ENCODE measurements around the gene EPS15. TPM values are rescaled to one million over a fixed set of nuclear protein-coding genes. Genes with fewer than 3 reads are reported as not detected.

The EPS15 gene
- polyA plus RNA-seq, 1 of the 3 experiments (the other 2 are of a cell fraction) = 17.0 TPM

DNA sequence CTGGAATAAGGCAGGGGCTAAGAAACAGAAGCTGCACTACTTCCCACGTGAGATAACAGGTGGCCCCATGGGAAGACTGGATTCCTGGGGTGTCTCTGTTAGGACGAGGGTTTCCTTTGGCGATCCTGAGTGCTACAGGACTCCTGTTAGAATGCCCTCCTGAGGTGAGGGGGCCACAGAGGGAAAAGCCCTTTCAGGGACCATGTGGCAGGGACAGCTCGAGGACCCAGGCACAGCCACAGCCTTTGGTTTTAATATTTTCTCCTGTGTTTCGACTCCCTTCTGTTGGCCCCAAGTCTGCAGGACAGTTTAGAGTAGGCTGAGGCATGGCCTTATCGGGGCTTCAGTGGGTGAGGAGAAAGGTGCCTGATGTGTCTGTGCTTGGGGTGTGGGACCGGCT lies 201.3 kb downstream of the EPS15 start:
- ChIA-PET POLR2A (interaction anchor here (0.6 kb wide), 1 partner anchor 13 kb away, joined by 3 read pairs; no protein-coding TSS in a partner anchor), CTCF (interaction anchor here (0.7 kb wide), 1 partner anchor 21 kb away, joined by 3 read pairs; no protein-coding TSS in a partner anchor)
- H3F3A ChIP-seq (replicated peaks; ENCODE audit: insufficient read depth) = peaks cover 6% of the 10 kb centered on the region
- H3K36me3 ChIP-seq (replicated peaks in 1 of 2; ENCODE audit: control insufficient read depth in 1 of 2, insufficient read depth in 2 of 2, low read length in 1 of 2) = no peaks in the 10 kb centered on the region
- H3K9ac ChIP-seq = no peak overlapping the region
- H3K79me2 ChIP-seq (ENCODE audit: insufficient read depth) = no peaks in the 10 kb centered on the region
- no peak overlapping the region for H3K27ac ChIP-seq (ENCODE audit: low read depth in 2 of 2, low read length in 1 of 2)
- 87% methylated on average over 6 of the region's 7 CpGs for WGBS (ENCODE audit: low lambda C conversion rate)
- H3K4me1 ChIP-seq (ENCODE audit: control insufficient read depth in 1 of 2, insufficient read depth in 2 of 2, low read depth in 1 of 2, low read length in 1 of 2) = peaks cover 0 to 10% of the 10 kb centered on the region in 2 experiments; a peak in 3 of 4 replicates
- H3K9me3 ChIP-seq = no peaks in the 10 kb centered on the region
- H3K27me3 ChIP-seq (ENCODE audit: insufficient read depth) = no peaks in the 10 kb centered on the region
- no peak for TF ChIP-seq YY1 (IDR thresholded peaks at IDR 0.05; ENCODE audit: low read depth)
- no peak for TF ChIP-seq TCF12 (IDR thresholded peaks at IDR 0.05)
- no peak for TF ChIP-seq ZBTB33 (IDR thresholded peaks at IDR 0.05; ENCODE audit: borderline replicate concordance, low read depth)
- TF ChIP-seq NRF1 (IDR thresholded peaks at IDR 0.05; ENCODE audit: low read depth, low read length) = no peak
- TF ChIP-seq POLR2AphosphoS5 (IDR thresholded peaks at IDR 0.05; ENCODE audit: low read depth, low read length) = no peak
- TF ChIP-seq, protein P1, sequence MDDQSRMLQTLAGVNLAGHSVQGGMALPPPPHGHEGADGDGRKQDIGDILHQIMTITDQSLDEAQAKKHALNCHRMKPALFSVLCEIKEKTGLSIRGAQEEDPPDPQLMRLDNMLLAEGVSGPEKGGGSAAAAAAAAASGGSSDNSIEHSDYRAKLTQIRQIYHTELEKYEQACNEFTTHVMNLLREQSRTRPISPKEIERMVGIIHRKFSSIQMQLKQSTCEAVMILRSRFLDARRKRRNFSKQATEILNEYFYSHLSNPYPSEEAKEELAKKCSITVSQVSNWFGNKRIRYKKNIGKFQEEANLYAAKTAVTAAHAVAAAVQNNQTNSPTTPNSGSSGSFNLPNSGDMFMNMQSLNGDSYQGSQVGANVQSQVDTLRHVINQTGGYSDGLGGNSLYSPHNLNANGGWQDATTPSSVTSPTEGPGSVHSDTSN (IDR thresholded peaks at IDR 0.05) = no peak
- TF ChIP-seq TAF1 (IDR thresholded peaks at IDR 0.05; ENCODE audit: borderline replicate concordance, low read depth, low read length) = no peak
- TF ChIP-seq, protein P2, sequence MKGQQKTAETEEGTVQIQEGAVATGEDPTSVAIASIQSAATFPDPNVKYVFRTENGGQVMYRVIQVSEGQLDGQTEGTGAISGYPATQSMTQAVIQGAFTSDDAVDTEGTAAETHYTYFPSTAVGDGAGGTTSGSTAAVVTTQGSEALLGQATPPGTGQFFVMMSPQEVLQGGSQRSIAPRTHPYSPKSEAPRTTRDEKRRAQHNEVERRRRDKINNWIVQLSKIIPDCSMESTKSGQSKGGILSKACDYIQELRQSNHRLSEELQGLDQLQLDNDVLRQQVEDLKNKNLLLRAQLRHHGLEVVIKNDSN (IDR thresholded peaks at IDR 0.05; ENCODE audit: borderline replicate concordance, low read depth) = no peak
- TF ChIP-seq RFX5 (IDR thresholded peaks at IDR 0.05; ENCODE audit: low read length) = no peak
- no peak for TF ChIP-seq JUND (IDR thresholded peaks at IDR 0.05)
- no peak for TF ChIP-seq RXRA (IDR thresholded peaks at IDR 0.05; ENCODE audit: borderline replicate concordance, low read depth)
- TF ChIP-seq IRF3 (IDR thresholded peaks at IDR 0.05; ENCODE audit: low read depth, low read length) = no peak
- TF ChIP-seq EZH2phosphoT487 (IDR thresholded peaks at IDR 0.05; ENCODE audit: borderline replicate concordance, low read depth) = no peak
- no peak for TF ChIP-seq SIN3A (IDR thresholded peaks at IDR 0.05; ENCODE audit: borderline replicate concordance, low read depth, low read length)
- no peaks in the 10 kb centered on the region for H4K20me1 ChIP-seq (ENCODE audit: insufficient read depth)
- H3K4me2 ChIP-seq = no peak overlapping the region
- H3K4me3 ChIP-seq (ENCODE audit: low read depth in 2 of 2, low read length in 1 of 2) = no peak overlapping the region
- H3K9me2 ChIP-seq = no peaks in the 10 kb centered on the region
- DNase-seq = no peak
- H2AFZ ChIP-seq (ENCODE audit: low read depth) = no peak overlapping the region

Measured in SK-N-SH (cell line).